GM19438 (cell line): ENCODE results near the gene ARHGEF7.

Experiments
- ATAC-seq: cut with Tn5 transposase; IDR thresholded peaks from one replicate; pipeline ENCODE4 v1.9.1; 2021; ENCODE audit warnings: low read depth; ENCODE audit not compliant: unreplicated experiment

Gene ARHGEF7

DNA sequence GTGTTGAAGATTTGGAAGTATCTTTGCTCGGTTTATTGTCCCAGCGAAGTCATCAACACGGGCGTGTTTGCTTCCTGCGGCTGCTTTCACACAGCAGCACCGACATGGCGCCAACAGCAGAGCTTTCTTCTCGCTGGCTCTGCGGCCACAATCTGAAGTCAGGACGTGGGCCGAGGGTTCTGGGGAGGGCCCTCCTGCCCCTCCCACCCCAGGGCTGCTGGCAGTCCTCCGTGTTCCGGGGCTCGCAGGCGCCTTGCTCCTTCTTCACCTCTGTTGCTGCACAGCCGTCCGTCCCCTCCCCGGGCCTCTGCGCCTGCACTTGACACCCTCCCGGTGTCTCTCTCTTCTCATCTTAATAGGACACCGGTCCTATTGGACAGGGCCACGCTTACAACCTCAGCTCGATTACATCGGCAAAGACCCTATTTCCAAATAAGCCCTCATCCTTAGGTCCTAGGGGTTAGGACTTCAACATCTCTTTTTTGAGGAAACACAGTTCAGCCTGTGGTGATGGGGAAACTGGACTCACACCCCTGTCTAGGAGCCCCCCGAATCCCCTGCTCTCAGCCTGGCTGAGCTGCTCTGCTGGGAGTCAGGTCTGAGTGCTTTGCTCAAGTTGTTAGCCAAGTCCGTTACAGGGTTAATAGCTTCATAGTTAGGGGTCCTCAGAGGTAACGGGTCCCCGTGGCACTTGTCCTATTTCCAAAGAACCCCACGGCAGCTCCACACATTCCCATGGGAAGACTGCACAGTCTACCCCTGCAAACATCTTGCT is 202.6 kb downstream of the ARHGEF7 start:
- no peak for ATAC-seq

GRCh38 chr13:111318386-111318785 is 203.3 kb downstream of the ARHGEF7 start:
- no peak for ATAC-seq

DNA sequence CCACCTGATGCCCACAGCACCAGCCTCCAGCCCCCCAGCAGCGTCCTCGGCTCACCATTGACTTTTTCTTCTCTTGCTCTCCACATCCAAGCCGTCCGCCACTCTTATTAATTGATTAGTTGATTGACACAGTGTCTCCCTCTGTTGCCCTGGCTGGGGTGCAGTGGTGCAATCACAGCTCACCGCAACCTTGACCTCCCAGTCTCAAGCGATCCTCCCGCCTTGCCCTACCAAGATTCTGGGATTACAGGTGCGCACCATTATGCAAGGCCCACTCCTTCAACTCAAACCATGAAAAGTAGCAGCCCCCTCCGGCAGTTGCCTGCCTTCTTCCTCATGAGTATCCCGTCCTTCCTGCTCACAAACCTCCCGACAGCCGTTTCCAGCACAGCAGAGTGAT is 204.4 kb downstream of the ARHGEF7 start:
- ATAC-seq: no peak

- no peak for ATAC-seq
Observed at GRCh38 chr13:111319998-111320911, 205.1 kb downstream of the ARHGEF7 start, which contains the start of gene TEX29. TEX29 (plus strand) TSS chr13:111320642; CDS start chr13:111320891, 249 bp downstream.

- no peak for ATAC-seq
Observed at GRCh38 chr13:111322001-111322915, 207.1 kb downstream of the ARHGEF7 start.

DNA sequence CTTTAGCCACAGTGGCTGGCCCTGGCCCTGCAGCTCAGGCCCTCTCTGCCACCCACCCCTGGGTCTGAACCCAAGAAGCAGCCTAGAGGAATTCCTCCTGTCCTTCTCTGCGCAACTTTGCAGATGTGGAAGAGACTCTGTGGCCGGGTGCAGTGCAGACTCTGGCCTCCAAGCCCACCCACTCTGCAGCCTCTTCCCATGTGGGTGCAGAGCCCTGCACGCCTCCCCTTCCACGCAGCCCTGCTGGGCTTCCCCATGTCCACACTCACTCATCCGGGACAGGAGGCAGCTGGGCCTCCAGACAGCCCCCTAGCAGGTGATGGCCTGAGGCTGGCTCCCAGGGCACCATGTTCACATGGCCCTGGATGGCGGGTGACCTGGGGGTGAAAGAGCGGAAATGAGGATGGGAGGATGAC is 207.8 kb downstream of the ARHGEF7 start:
- ATAC-seq: no peak

DNA sequence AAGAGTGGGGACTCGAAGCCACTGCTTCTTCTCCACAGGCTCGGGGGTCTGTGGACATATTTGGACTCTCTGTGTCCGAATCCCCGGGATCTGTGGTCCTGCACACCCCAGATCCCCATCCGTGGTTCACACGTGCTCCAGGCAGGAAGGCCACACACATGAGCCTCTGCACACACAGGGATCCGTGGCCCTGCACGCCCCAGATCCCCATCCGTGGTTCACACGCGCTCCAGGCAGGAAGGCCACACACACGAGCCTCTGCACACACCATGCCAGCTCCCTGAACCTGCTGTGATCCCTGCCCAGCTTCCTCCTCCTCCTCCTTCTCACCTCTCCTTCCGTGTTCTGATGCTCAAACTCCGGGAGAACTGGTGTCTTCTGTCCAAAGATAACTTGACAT is 208.4 kb downstream of the ARHGEF7 start:
- ATAC-seq: no peak

DNA sequence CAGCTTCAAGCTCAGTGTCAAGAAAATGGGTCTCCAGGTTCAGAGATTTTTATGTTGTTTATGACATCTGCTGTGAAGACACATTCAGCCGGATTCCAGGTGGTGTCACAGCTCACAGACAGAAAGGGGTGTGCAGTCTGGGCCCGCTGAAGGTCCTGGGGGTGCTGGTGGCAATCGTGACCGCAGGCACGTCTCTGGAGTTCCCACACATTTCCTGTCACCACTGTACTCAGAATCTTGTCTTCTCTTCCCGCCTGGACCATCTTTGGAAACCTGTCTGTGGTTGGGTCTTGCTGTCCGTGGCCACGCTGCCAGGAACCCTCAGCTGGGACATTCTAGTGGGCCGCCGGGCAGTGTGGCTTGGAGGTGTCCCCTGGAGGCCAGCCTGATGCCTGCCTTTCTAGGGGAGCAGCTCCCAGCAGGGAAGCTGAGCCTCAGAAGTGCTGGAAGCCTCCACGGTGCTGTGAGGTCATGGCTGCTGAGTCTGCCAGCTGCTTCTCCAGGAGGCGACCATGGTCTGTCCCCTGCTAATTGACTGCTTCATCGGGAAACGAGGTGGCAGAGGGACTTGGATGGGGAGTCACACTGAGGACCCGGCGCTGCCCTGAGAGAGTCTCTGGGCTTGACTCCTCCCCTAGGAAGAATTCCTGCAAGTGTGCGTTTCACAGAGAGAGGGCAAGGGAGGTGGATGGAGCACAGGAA is 209.0 kb downstream of the ARHGEF7 start:
- no peak for ATAC-seq

- no peak for ATAC-seq
Observed at GRCh38 chr13:111324736-111325135, 209.6 kb downstream of the ARHGEF7 start.

DNA sequence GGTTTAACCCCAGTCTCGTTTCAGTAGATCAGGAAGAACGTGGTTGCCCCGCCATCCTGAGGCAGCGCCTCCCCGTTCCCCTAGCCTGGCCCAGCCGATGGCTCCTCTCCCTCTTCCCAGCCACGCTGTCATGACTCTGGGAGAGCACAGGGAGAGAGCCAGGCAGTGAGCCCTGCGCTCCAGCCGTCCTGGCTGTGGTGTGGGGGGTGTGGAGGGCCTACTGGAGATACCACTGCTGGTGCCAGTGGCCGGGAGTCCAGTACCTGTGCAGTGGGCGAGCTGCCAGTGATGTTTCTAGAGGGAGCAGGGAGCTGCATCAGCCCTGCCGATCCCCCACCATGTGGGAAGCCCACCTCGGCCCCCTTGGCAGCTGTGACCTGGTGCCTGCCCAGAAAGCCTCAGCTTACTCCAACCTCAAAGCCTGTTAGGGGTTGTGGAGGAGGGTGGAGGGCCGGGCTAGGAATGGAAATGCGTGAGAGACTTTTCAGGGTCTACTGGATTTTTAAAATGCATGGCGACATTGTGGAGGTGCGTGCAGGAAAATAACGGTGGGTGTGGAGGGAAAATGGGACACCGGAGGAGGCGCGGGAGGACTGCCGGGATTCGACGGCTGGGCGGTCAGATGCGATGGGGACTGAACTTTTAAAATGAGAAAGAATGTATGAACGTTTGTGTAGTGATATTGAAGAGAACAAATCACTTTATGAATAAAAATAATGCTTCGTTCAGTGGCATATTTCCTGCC is 210.2 kb downstream of the ARHGEF7 start:
- ATAC-seq: no peak

DNA sequence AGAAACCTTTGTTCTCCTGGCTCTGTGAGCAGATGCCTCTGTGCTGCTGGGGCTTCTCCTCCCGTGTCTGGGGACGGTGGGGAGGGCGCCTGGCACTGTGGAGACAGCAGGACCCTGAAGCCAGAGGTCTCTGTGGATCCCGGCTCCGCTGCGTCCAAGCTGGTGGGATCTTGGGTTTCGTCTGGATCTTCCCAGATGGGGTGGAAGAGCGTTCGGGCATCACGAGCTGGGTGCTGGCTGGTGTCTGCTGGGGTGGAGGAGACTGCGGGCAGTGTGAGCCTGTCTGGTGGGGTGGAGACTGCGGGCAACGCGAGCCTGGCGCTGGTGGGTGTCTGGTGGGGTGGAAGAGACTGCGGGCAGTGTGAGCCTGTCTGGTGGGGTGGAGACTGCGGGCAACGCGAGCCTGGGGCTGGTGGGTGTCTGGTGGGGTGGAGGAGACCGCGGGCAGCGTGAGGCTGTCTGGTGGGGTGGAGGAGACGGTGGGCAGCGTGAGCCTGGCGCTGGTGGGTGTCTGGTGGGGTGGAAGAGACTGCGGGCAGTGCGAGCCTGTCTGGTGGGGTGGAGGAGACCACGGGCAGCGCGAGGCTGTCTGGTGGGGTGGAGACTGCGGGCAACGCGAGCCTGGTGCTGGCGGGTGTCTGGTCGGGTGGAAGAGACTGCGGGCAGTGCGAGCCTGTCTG is 211.0 kb downstream of the ARHGEF7 start:
- ATAC-seq: no peak

DNA sequence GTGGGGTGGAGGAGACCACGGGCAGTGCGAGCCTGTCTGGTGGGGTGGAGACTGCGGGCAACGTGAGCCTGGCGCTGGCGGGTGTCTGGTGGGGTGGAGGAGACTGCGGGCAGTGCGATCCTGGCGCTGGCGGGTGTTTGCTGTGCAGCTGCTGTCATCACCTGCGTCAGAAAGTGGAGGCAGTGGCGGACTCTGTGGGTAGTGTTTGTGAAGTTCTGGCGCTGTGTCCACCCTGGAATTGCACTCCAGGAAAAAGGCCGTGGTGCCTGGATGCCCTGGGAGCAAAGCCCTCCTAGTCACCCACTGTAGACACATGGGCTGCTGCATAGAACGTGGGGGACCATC is 211.5 kb downstream of the ARHGEF7 start:
- ATAC-seq: no peak

- no peak for ATAC-seq
Observed at GRCh38 chr13:111326981-111327642, 212.0 kb downstream of the ARHGEF7 start.

DNA sequence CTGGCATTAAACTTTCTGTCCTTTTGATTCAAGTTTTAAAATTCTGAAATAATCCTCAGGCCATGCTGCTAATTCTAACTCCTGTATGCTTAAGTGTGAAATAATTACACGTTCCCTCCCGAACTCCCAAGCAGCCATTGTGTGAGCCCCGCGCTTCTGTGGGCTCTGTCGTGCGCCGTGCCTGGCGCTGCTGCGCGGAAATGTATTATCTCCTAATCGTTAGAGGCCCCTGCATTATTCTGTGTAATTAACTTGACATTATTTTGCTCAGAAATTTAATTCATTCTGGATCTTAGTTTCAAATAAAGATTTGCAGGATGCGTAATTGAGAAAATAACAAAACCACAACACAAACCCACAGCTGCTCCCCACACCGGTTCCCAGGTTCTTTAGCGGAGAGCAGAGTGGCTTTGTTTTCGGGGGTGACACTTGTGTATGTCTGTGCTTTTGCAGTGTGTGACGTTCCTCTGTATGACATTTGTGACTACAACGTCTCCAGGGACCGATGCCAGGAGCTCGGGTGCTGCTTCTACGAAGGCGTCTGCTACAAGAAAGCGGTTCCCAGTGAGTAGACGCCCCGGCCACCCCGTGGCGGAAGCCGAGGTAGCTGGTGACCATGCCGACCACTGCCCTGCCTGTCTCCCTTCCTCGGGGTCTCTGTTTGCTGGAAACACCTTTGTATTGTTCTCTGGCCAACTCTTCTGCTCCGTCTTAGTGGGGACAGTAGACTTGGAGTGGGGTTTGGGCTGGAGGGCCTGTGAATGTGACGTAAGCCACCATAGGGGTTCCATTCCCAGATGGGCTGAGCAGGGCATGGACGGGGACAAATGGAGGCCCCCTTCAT is 212.8 kb downstream of the ARHGEF7 start:
- ATAC-seq: no peak

DNA sequence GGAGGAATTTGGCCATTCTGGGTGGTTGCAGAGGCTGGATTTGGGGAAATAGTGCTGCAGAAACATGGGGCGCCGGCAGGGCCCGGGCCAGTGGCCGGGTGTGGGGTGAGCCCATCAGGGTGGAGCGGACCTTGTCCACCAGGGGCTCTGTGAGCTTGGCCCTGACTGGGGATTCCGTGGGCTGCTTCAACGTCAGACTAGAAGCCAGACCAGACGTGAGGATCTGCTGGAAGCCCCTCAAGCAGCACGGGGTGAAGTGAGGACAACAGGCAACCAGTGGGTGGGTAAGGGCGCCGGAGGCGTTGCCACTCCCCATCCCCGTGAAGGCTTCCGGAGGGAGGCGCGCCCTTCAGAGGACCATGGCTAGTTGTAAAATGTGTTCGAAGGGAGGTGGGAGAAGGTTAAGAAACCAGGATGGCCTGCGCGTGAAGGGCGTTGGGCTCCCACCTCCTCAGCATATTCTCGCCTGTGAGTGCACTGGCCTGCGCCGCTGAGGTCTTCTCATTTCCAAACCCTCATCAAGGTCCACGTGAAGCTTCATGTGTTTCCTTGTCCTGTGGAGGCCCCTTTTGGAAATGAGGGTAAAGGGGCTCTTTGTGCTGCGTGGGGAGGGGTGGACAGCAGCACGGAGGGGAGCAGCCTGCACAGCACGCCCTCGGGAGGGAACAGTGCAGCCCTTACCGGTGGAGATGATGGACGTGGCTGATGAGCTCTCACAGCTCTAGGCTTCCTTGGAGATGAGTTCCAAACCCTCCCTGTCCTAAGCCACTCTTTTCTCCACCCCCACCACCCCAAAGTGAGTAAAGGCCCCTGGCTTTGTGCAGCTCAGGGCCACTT is 213.7 kb downstream of the ARHGEF7 start:
- ATAC-seq: no peak

- no peak for ATAC-seq
Observed at GRCh38 chr13:111329641-111330040, 214.5 kb downstream of the ARHGEF7 start.
